Myocyte (in vitro differentiated cells): ENCODE results near the gene LETMD1. TPM values are rescaled to one million over a fixed set of nuclear protein-coding genes. Genes with fewer than 3 reads are reported as not detected.
"Not testable (repeated sequence)": the region's sequence is repeated elsewhere in the genome, so short reads cannot be mapped to it uniquely, and the experiment has no call there.

Experiments used
- DNase-seq: peaks from one replicate; pipeline ENCODE4 v3.0.0-alpha.2; 2012; ENCODE audit warnings: low read depth
- polyA plus RNA-seq: library from polyadenylated mRNA; unstranded; fragments of >200 nt; gene quantifications from one replicate; pipeline ENCODE4 v1.2.1, GENCODE V29; 2012; ENCODE audit warnings: missing spikeins
- total RNA-seq: library from RNA; depleted of rRNA; stranded (reverse); fragments of >200 nt; gene quantifications from 2 replicates; pipeline ENCODE4 v1.2.3, GENCODE V29; 2014

The LETMD1 gene, protein sequence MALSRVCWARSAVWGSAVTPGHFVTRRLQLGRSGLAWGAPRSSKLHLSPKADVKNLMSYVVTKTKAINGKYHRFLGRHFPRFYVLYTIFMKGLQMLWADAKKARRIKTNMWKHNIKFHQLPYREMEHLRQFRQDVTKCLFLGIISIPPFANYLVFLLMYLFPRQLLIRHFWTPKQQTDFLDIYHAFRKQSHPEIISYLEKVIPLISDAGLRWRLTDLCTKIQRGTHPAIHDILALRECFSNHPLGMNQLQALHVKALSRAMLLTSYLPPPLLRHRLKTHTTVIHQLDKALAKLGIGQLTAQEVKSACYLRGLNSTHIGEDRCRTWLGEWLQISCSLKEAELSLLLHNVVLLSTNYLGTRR
- 33.4 and 39.8 TPM in 2 replicates for total RNA-seq
- polyA plus RNA-seq, result 49.2 TPM

DNA sequence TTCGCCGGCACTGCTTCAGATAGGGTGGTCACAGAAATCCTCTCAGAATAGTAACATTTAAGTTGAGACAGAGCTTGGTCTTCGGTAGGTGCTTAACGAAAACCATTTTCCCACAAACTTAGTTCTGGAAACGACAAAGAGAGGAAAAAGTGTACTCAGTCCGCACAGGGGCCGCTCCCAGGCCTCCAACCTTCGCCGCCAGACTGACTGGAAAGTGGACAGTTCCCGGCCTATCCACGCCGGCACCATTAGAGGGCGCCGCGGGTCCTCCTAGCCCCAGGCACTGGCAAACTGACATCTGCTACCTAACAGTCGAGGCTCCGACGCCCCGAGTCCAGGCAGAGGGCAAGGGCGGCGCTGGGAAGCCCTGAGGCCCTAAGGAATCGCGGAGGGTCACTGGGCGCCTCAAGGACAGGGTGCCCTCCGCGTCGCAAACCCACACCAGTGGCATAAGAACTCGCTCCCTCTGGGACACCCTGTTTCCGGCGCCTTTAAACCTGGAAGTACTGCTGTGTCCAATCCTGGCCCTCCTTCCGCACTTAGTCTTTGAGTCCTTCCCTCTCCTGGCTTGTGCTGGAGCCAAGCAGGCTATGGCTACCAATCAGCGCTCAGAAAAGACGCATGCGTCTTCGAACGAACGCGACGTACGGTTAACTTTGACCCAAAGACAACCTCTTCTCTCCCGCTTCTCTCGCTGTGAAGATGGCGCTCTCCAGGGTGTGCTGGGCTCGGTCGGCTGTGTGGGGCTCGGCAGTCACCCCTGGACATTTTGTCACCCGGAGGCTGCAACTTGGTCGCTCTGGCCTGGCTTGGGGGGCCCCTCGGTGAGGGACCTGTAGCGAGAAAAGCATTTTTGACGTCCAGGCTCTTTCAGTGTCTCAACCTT, at the start of gene LETMD1:
Gene LETMD1 (plus strand): TSS at position 673 of the 886 bp plus-strand sequence. CDS start 30 bp downstream, at position 703.
- DNase-seq, result peak; percentile 99

GRCh38 chr12:50999093-50999492, 49.0 kb upstream of the LETMD1 start:
- no peak for DNase-seq

GRCh38 chr12:51000245-51000644, 47.9 kb upstream of the LETMD1 start:
- DNase-seq, result no peak

- DNase-seq, result no peak
Measured at GRCh38 chr12:51001799-51002198, 46.3 kb upstream of the LETMD1 start.

DNA sequence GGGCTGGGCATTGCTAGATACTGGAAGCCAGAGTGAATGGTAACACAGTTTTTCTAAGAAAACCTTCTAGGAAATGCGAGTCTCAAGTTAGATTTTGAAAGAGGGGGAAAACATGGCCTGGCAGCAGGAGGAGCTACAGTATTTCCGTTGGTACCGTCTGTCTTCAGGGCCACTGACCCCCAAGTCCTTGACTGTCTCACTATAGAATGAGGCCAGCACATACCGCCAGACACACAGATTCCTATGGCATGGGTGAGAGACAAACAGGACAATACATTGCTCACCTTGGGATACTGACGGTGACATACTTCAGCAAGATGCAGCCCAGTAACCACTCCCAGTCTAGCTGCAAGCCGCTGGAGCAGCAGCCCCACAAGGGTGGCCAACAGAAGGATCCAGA, 43.6 kb upstream of the LETMD1 start:
- no peak for DNase-seq

DNA sequence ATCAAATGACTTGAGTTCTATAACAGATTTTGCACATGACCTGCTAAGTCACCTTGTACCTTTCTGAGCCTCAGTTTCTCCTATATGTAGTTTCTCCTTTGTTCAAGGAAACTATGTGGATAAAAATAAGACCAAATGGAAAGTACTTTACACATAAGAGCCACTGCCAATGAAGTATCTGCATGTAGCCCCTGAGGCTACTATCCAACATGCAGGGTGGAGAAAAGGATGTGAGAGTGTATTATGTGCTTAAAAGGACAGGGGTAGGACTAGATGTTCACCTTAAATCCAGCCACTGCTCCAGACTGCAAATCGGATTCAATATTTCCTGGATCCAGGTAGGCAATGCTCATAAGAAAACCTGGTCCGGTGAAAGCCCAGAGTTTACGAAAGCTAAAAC, 43.1 kb upstream of the LETMD1 start:
- no peak for DNase-seq

DNA sequence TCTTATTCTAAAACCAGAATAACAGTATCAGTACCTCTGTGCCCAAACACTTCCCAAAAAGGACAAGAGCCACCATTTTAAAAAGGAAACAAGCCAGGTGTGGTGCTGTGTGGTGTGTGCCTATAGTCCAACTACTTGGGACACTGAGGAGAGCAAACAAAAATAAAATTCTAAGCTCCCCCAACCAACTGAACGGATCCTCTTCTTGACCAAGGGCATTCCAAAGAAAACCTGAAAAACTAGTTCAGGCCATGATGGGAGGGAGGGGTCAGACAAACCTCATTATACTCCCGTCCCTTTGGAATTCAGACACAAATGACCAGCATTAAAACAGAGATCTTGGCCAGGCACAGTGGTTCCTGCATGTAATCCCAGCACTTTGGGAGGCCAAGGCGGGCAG, 42.5 kb upstream of the LETMD1 start:
- no peak for DNase-seq

DNA sequence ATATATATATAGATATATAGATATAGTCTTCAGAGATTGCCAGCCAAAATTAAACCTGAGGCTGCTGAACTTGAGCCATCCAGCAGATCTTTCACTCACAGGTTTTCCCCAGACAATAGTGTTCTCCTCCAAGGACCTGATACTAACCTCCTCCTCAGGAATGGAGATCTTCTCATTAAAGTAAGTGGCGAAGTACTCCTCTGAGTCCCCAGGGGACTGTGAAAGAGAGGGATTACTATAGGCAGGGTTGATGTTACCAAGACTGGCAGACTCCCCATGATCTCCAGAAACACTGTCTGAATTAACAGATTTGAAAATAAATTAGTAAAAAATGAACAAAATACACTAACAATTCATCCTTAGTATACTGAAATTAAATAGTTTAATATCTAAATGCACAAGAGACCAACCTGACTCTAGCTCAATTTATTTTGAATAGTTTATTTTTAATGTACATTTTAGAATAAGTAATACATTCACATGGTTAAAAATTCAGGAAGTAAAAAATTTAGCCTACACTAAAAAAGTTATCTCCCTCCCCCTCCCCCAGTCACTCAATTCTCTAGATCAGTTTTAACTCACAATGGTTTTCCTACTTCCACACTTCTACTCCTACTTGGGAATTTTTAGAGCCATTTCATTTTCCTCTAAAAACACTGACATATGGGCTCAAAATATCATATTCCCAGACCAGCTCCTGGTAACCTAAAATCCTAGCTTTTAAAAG, 39.6 kb upstream of the LETMD1 start:
- DNase-seq, result peak; percentile 20

DNA sequence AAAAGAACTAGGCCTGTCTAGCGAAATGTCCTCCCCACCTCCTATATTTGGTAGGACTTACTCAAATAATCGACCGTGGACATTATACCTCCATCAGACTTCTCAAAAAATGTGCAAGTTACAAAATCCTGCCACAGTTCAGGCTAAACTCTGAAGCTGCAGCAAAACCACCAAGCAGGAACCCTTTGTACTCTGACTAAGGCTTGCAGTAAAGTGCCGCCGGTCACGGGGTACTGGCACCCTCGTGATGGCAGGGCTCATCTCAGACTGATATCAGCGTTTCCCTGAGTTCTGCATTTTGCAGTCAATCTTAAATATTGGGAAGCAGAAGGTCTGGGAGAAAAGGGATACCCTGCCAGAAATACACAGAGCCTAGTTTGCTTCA, 39.1 kb upstream of the LETMD1 start:
- peak; percentile 72 for DNase-seq

DNA sequence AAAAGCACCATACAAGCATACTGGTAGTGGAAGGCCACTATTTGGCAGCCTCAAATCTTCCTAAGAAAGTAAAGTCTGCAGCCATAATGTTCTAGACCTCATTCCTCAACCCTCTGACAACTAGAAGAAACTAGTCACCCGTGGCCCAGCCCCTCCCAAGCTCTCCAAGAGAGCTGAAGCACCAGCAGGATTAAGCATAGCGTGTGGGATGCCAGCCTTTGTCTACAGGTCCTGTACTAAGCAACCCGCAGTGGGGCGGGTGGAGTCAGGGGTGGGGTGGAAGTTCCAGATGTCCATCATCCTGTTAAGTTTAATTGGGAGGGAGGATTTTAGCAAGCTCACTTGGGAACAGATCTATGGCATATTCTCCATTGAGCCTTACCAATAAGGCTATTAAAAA, 36.2 kb upstream of the LETMD1 start:
- DNase-seq, result peak; percentile 39

DNA sequence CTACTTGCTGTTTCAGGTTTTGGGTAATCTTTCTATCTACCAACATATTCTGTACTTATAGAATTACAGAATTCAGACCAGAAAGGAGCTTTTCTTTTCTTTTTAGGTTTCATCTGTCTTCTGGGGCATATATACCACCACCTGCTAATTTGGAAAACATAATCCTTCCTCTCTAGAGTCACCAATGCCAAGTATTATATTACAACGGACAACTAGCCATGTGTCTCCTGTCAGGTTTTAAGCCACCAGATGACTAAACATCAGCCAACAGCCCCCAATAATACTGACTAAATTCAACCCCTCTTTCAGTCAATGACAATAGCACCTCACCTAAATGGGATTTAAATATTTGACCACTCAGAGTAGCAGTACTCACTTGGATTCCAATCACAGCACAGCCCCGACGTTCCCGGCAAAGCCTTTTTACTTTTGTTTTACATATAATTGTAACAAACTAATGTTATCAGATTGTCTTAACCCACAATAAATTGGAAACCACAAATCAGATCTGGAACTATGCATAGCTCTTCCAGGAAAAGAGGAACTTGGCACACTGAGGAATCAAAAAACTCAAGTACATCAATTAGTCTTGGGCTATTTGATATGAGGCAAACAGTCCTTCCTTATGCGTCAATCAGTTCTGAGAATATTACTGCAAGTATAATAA, 35.4 kb upstream of the LETMD1 start:
- peak; percentile 28 for DNase-seq

GRCh38 chr12:51013441-51013840, 34.7 kb upstream of the LETMD1 start:
- no peak for DNase-seq

GRCh38 chr12:51014467-51014866, 33.7 kb upstream of the LETMD1 start:
- not testable (repeated sequence) for DNase-seq

- no peak for DNase-seq
Measured at GRCh38 chr12:51017452-51017851, 30.7 kb upstream of the LETMD1 start.

GRCh38 chr12:51018956-51019355, 29.2 kb upstream of the LETMD1 start:
- no peak for DNase-seq

- DNase-seq, result no peak
Measured at GRCh38 chr12:51019927-51020326, 28.2 kb upstream of the LETMD1 start.

- DNase-seq, result no peak
Measured at GRCh38 chr12:51020448-51021182, 27.5 kb upstream of the LETMD1 start.

- DNase-seq, result no peak
Measured at GRCh38 chr12:51021694-51022093, 26.4 kb upstream of the LETMD1 start.

- DNase-seq, result no peak
Measured at GRCh38 chr12:51023625-51024382, 24.3 kb upstream of the LETMD1 start.
